ENCODE results near the gene CAPZA1. TPM values are rescaled to one million over a fixed set of nuclear protein-coding genes. Genes with fewer than 3 reads are reported as not detected.

The CAPZA1 gene
- total RNA-seq (2022; extraction: Qiagen RNA extraction; ENCODE audit: low read depth) = 62.1 to 75.2 TPM (median 69.3 TPM) in 5 replicates

GRCh38 chr1:112619518-112620376 is at the start of gene CAPZA1:
TSS of gene CAPZA1 (plus strand) at chr1:112619832. CDS start at chr1:112619845, 13 bp downstream.

DNA sequence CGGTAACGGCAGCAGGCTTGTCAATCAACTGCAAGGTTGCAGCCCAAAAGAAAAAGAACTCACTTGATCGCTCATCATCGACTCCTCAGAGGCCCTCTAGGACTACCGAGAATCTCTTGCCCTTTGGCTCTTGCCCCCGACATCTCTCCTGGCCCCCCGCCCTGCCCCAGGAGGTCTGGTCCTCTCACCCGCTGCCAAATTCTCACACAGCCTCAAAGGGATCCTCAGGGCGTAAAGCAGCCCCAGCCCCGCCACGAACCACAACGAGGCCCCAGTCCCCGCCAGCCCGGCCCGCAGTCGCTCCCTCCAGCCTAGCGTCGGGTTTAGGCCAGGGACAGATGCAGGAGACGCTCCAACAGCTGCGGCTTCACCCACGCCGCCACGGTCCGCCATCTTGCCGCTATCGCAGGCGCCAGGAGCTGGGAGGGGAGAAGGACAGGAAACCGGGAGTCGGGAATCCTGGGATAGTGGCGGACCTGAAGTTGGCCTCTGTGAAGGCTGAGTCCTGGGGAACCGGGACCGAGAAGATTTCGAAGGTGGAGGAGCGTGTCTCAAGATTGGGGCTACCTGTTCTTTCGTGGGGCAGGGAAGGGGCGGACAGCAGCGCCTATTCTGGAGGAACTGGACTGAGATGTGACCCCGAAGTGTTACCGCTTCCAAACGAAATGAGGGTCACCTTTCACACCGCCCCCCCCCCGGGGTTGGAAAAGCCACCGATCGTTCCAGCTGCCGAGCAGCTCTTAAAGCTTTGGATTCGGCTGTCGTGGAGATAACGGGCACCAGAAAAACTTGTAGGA is 713 bp upstream of the CAPZA1 start, which contains the start of gene ST7L:
Gene ST7L, minus strand, starts transcription at position 421 of the 797 bp plus-strand sequence. Its CDS starts 28 bp downstream, at position 393.

DNA sequence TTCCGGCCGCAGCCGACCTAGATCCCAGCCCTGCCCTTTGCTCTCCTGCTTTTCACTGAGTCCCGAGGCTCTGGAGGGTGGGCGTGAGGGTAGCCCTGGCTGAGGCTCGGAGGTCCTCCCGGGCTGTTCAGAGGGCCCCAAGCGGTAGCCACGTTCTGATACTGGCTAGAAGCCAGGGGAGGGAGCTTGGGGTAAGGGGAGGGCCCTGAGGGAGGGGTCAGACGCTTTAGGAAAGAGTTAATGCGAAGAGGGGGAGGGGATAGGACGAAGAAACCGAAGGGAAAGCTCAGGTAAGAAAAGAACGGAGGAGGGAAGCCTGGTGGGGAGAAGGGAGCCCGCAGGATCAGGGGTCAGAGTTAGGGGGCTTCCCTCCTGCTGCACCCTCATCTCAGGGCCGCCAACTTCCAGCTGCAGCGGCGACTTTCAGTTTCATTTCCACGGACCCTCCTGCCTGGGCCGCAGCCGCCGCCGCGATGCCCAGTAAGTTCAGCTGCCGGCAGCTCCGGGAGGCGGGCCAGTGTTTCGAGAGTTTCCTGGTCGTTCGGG is 54.9 kb downstream of the CAPZA1 start, which contains the start of gene MOV10:
Gene MOV10, plus strand, starts transcription at position 220 of the 546 bp plus-strand sequence. Its CDS starts 254 bp downstream, at position 474.

GRCh38 chr1:112706505-112707220 is 87.0 kb downstream of the CAPZA1 start, which contains the start of gene RHOC:
TSS of gene RHOC (minus strand) at chr1:112707127. CDS start at chr1:112703799, 3,328 bp downstream.

DNA sequence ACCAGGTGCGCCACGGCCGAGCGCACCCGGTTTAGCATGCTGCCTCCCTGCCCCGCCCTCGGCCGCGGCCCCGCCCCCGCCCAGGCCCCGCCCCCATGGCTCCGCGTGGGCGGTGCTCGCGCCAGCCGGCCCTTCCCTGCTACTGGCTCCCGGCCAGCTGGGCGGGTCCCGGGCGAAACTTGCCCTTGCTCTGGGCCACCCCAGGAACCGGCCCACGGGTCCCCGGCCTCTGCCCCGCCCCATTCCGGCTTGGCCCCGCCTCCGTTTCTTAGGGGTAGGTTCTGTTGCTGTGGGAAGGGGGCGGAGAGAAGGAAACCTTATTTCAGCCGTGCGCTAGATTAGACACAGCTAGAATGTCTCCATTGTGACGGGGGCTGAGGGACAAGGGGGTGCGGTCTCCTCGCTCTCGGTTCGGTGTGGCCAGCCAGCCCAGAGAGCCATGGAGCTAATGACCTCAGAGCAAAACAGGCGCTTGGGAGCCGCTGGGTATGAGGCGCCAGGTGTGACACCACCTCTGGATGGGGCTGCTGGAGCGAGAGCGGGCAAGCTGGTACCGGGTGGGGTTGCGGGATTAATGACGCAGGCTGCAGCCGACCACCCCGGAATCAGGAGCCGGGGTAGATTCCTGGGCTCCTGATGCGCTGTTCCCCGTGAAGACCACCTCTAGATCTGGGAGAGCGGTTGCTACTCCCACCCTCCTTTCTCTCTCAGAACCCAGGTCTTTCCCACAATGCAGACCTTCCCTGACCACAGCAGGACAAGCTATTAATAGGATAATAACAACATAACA is 95.8 kb downstream of the CAPZA1 start, which contains the start of gene PPM1J:
Gene PPM1J, minus strand, starts transcription at position 69 of the 790 bp plus-strand sequence. Its CDS starts 31 bp downstream, at position 38.

Other genes with a start within 250 kb of the CAPZA1 start
- 6.2 to 11.1 TPM (median 8.3 TPM) in 5 replicates for gene CTTNBP2NL, start 223.6 kb upstream of the CAPZA1 start, total RNA-seq (2022; extraction: Qiagen RNA extraction; ENCODE audit: low read depth)
- 0.17 to 0.47 TPM (median 0.33 TPM) in 5 replicates for gene WNT2B, start 110.9 kb upstream of the CAPZA1 start, total RNA-seq (2022; extraction: Qiagen RNA extraction; ENCODE audit: low read depth)
- 10.6 to 13.2 TPM (median 11.6 TPM) in 5 replicates for gene ST7L, start 691 bp upstream of the CAPZA1 start, total RNA-seq (2022; extraction: Qiagen RNA extraction; ENCODE audit: low read depth)
- 28.3 to 35.7 TPM (median 31.2 TPM) in 5 replicates for gene MOV10, start 54.8 kb downstream of the CAPZA1 start, total RNA-seq (2022; extraction: Qiagen RNA extraction; ENCODE audit: low read depth)
- gene RHOC, start 87.3 kb downstream of the CAPZA1 start, total RNA-seq (2022; extraction: Qiagen RNA extraction; ENCODE audit: low read depth) = 341 to 402 TPM (median 359 TPM) in 5 replicates
- 1.1 to 1.9 TPM (median 1.4 TPM) in 5 replicates for gene PPM1J, start 95.5 kb downstream of the CAPZA1 start, total RNA-seq (2022; extraction: Qiagen RNA extraction; ENCODE audit: low read depth)